HG03103 (cell line): Measurements from ENCODE around the gene LGALS13.

Experiments
- ATAC-seq: cut with Tn5 transposase; IDR thresholded peaks from one replicate; pipeline ENCODE4 v1.9.1; 2021; ENCODE audit warnings: low read depth; ENCODE audit not compliant: unreplicated experiment

Gene LGALS13

GRCh38 chr19:39602224-39602623 lies at the start of gene LGALS13:
Gene LGALS13 (plus strand): TSS chr19:39602524. CDS start chr19:39602569, 45 bp downstream.
- no peak for ATAC-seq

- ATAC-seq: no peak
Observed at GRCh38 chr19:39553082-39553652, 49.2 kb upstream of the LGALS13 start.

- ATAC-seq: no peak
Observed at GRCh38 chr19:39554701-39555311, 47.5 kb upstream of the LGALS13 start.

GRCh38 chr19:39555883-39556282 lies 46.4 kb upstream of the LGALS13 start:
- ATAC-seq: no peak

- ATAC-seq: no peak
Observed at GRCh38 chr19:39557811-39558623, 44.3 kb upstream of the LGALS13 start.

- ATAC-seq: no peak
Observed at GRCh38 chr19:39558624-39559117, 43.7 kb upstream of the LGALS13 start.

GRCh38 chr19:39563408-39563807 lies 38.9 kb upstream of the LGALS13 start:
- ATAC-seq: no peak

GRCh38 chr19:39566064-39566463 lies 36.3 kb upstream of the LGALS13 start:
- no peak for ATAC-seq

GRCh38 chr19:39568604-39569003 lies 33.7 kb upstream of the LGALS13 start:
- no peak for ATAC-seq

GRCh38 chr19:39582442-39582841 lies 19.9 kb upstream of the LGALS13 start:
- no peak for ATAC-seq

GRCh38 chr19:39582891-39583625 lies 19.3 kb upstream of the LGALS13 start:
- no peak for ATAC-seq

GRCh38 chr19:39587496-39587895 lies 14.8 kb upstream of the LGALS13 start:
- no peak for ATAC-seq

- ATAC-seq: no peak
Observed at GRCh38 chr19:39588066-39588465, 14.3 kb upstream of the LGALS13 start.

- no peak for ATAC-seq
Observed at GRCh38 chr19:39590265-39590664, 12.1 kb upstream of the LGALS13 start.

- no peak for ATAC-seq
Observed at GRCh38 chr19:39592381-39592780, 9.9 kb upstream of the LGALS13 start.

GRCh38 chr19:39595950-39596349 lies 6.4 kb upstream of the LGALS13 start:
- no peak for ATAC-seq

GRCh38 chr19:39596911-39597310 lies 5.4 kb upstream of the LGALS13 start:
- ATAC-seq: no peak

- no peak for ATAC-seq
Observed at GRCh38 chr19:39599116-39599515, 3.2 kb upstream of the LGALS13 start.

- no peak for ATAC-seq
Observed at GRCh38 chr19:39603825-39604224, 1.5 kb downstream of the LGALS13 start.

- no peak for ATAC-seq
Observed at GRCh38 chr19:39607021-39607420, 4.7 kb downstream of the LGALS13 start.

- no peak for ATAC-seq
Observed at GRCh38 chr19:39607561-39607960, 5.2 kb downstream of the LGALS13 start.
